Bronchial smooth muscle cell (primary cell): ENCODE data around the gene PCSK4. TPM values are rescaled to one million over a fixed set of nuclear protein-coding genes. Genes with fewer than 3 reads are reported as not detected.

Experiments
- total RNA-seq: library from RNA; depleted of rRNA; stranded (reverse); fragments of >200 nt; gene quantifications from 2 replicates; pipeline ENCODE4 v1.2.1, GENCODE V29; 2014

The PCSK4 gene
- 0.95 and 2.2 TPM in 2 replicates for total RNA-seq

DNA sequence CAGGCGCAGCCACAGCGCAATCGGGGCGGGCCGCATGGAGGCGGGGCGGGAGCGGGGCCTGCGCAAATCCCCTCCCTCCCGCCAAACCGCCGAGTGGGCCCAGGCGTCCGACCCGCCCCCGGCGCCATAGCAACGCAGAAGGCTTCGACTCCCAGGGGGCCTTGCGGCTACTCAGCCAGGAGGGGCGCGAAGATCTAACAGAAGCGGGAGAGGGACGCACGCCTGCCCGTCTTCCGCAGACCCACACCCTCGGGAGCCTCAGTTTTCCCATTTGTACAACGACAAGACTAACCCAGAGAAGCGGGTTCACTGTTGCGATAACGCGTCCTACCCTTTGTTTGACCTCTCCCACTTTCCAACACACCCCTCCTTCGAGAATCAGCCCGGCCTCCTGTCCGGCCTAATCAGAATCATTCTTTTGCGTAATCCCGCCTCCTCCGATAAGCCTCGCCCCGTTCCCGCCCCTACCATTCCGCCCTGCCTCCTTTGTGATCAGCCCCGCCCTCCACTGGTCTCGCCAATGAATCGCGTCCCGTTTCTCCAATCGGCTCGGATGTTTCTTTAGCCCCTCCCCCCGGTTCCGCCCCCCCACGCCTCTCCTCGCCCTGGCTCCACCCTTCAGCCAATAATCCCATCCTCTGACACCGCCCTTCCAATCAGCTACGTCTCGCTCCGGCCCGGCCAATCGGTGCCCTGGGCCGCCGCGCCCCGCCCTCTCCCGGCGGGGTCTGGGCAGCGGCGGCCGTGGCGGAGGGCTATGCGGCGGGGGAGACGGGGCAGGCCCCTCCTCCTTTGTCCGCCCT, at the start of gene PCSK4:
Gene PCSK4, minus strand, starts transcription at position 40 of the 803 bp plus-strand sequence. Its CDS starts 4 bp downstream, at position 36.

DNA sequence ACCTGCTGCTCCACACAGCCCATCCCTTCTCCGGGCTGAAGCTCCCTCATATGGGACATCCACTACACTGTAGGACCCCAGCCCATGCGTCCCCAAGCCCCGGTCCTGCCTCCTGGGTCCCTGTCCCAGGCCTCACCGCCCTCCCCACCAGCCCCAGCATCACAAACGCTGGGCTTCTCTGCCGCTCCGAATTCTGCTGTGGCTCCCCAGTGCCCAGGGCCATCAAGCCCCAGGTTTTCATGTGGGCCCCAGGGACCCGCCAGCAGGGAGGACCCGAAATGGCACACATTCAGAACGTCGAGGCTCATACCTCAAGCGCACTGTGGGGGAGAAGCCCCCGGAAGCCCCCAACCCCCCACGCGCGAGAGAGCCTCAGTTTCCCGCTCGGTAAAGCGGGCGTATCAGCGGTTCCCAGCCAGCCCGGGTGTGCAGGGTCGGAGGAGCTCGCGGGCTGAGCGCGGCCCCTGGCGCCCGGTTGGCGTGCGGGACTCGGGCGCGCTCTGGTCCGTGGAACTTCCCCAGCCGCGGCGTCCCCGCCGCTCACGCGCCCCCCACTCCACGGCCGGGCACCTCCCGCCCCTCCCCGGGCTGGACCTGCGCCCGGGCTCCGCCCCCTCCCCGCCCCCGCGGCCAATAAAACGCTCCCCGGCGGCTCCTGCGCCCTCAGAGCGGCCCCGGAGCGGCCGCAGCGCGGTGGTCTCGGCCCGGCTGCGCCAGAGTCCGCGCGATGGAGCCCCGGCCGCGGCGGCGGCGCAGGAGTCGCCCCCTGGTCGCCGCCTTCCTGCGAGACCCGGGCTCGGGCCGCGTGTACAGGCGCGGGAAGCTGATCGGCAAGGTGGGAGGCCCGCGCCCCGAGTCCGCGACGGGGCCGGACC, 33.5 kb upstream of the PCSK4 start, which contains the start of gene PLK5:
Gene PLK5, plus strand, starts transcription at position 666 of the 875 bp plus-strand sequence. CDS start 2,920 bp downstream, outside the sequence.

DNA sequence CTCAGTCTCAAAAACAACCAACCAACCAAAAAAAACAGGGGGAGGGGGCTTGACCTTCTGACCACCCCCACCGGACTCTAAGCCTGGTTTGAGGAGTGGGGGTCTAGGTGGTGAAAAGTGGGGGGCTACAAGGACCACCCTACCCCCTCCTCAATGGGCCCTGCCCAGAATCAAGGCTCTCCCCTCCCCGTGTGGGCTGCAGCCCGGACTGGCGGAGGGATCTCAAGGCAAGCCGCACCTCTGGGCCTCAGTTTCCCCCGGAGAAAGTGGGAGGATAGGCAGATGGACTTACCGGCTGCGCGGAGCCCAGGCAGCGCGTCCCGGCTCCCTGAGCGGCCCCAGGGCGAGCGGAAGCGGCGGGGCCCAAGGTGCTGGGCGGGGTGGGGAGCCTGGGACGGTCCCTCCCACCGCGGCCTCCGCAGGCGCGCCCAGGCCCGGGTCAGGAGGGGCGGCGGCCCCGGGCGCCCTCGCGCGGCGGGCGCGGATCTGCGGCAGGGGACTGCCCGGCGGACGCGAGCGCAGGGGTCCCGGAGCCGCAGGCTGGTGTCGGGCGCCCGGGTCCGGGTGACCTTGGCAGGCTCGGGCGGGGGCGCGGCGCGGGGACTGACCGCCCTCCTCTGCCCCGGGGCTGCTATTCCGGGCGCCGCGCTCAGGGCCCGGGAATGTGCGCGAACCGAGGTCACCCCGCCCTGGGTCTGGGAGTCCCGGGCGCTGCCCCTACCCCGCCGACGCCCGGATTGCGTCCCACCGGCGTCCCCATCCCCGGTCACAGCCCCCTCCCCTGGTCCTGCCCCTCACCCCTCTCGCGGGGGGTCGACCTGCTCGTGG, 22.7 kb upstream of the PCSK4 start, which contains the start of gene ADAMTSL5:
Gene ADAMTSL5, minus strand, starts transcription at position 349 of the 828 bp plus-strand sequence. CDS start 2,076 bp downstream, outside the sequence.

DNA sequence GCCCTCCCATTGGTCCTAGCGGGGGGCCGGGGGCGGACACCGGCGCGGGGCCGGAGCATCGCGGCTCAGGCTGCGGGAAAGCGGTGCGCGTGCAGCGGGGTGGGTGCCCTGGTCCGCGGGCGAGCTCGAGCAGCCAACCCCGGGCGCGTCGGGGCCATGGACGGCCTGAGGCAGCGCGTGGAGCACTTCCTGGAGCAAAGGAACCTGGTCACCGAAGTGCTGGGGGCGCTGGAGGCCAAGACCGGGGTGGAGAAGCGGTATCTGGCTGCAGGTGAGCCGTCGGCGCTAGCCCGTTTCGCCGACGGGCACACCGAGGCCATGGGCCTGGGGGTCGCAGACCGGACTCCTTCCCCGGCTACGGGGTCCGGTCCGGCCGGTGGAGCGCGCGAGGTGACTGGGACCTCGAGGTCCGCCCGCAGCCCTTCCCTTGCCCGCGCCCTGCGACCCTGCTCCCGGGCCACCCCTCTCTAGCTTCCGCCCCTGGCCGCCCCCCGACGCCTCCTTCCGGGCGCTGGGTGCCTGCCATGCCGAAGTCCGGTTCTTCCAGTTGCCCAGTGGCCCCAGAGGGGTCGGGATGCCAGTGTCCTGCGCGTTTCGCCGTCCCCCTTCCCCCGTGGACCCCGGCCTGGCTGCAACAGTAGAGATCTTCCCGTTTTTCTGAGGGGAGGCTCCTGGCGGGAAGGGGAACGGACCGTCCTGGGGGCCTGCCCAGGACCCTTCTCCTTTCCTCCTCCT, 1.1 kb upstream of the PCSK4 start, which contains the start of gene REEP6:
Gene REEP6, plus strand, starts transcription at position 68 of the 735 bp plus-strand sequence. Its CDS starts 89 bp downstream, at position 157.

DNA sequence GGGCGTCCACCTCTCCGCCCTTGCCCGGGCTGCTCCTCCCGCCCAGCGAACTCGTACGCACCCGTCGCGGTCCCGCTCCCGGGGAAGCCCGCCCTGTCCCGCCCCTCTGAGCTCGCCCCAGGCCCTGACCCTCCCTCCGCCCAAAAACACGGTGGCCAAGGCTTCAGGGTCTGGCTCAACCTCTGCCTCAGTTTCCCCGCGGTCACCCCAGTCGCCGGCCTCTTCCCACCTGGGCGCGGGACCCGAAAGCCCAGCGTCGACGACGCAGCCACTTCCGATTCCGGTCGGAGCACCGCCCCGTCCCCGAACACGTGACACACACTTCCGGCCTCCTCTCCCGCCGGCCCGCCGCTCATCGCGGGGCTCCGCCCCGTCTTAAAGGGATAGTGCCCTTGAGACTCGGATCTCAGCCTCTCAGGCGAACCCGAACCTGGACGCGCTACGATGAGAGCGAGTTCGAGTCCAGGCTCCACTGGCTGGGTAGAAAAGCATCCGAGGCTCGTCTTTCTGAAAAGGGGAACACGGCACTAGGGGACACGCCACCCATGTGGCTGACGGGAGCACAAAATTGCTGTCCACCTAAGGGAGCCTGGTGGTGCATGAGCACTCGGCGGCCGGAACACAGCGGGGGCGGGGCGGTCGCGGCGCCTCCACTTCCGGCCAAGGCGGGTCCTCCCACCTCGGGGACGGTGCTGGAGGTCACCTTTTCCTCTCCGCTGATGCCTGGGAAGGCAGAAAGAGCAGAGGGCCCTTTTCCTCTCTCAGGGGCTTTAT, 11.0 kb downstream of the PCSK4 start, which contains the start of gene C19orf25:
Gene C19orf25, minus strand, starts transcription at position 282 of the 774 bp plus-strand sequence. CDS start 312 bp downstream, outside the sequence.

DNA sequence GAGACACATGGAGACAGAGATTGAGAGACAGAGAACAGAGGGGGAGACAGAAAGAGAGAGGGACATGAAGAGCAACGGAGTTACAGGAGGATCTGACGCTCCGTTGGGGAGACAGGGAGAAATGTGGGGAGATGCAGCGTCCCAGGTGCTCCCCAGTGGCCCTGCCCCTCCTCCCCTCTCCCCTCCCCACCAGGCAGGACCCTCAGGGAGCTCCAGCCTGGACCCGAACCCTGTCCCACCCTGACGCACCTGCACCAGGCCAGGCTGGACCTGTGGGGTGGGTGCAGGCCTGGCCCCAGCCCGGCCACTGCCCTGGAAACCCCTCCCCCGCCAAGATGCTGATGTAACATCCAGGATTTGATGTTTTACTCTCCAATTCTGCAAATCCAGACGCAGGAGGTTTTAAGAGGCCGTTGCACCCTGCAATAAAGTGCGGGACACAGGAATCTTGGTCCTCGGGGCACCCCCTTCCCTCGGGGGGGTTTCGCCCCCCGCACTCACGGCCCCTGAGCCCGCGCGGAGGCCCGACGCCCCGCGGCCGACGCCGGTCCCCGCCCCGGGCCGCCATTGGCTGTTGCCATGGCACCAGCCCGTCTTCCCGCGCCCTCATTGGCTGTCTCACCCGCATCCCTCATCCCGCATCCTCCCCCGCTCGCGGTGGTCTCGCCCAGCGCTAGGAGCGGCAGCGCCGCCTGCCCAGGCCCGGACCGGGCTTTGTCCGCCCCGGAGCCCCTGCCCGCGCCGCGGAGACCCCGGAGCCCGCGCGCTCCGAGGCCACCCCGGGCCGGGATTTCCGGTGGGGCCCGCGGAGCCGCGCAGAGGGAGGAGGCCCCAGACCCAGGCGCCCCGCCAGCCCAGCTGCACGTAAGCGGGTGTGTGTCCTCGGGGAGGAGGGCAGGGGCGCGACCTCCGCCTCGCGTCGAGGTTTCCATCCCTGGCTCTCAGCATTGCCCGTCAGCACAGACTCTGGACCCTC, 40.4 kb downstream of the PCSK4 start, which contains the start of gene APC2:
Gene APC2, plus strand, starts transcription at position 655 of the 976 bp plus-strand sequence. CDS start 2,881 bp downstream, outside the sequence.

DNA sequence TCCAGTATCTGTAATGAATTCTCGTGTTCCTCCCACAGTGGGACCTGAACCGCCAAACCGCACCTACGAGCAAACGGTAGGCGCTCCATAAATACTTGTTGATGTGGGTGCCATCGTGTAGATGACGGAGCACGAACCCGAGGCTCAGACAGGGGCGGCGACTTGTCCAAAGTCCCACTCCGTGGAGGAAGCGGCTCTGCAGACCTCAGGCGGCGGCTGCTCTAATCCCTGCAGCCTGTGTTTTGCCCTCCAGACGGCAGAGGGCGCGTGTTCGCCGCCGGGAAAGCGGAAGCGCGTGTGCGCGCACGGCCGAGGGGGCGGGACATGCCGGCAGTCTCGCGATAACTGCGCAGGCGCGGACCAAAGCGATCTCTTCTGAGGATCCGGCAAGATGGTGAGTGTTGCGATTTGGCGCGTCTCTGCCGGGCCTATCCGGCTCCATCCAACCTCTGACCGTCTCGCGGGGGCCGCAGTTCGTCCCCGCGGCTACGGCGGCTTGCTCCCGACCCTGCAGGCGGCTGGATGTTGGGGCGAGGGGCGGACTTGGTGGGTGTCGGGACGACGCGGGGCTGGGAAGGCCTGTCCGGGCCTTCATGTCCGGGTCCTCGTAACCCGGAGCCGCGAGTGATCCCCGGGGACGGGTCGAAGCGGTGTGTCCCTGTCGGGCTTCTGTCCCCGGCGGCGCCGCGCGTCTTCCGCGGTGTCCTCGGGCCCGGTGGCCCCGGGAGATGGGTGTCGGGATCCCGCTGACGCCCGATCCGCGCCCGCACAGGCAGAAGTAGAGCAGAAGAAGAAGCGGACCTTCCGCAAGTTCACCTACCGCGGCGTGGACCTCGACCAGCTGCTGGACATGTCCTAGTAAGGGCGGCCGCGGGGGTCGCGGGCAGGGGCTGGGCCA, 51.9 kb downstream of the PCSK4 start, which contains the start of gene RPS15:
Gene RPS15, plus strand, starts transcription at position 362 of the 898 bp plus-strand sequence. Its CDS starts 30 bp downstream, at position 392.

Other genes starting within 250 kb of the PCSK4 start
- 23.9 and 40.0 TPM in 2 replicates for gene ATP5F1D, start 248.6 kb downstream of the PCSK4 start, total RNA-seq
- 8.8 and 9.5 TPM in 2 replicates for gene MIDN, start 241.8 kb downstream of the PCSK4 start, total RNA-seq
- 134 and 212 TPM in 2 replicates for gene CIRBP, start 221.0 kb downstream of the PCSK4 start, total RNA-seq
- gene FAM174C, start 214.8 kb downstream of the PCSK4 start, total RNA-seq, result 12.3 and 22.2 TPM in 2 replicates
- not detected in 2 replicates for gene EFNA2, start 204.5 kb downstream of the PCSK4 start, total RNA-seq
- gene NDUFS7, start 106.4 kb downstream of the PCSK4 start, total RNA-seq, result 53.1 and 63.4 TPM in 2 replicates
- gene GAMT, start 88.8 kb downstream of the PCSK4 start, total RNA-seq, result 32.0 and 40.4 TPM in 2 replicates
- gene DAZAP1, start 82.8 kb downstream of the PCSK4 start, total RNA-seq, result 20.4 and 30.9 TPM in 2 replicates
- gene RPS15, start 52.0 kb downstream of the PCSK4 start, total RNA-seq, result 253 and 340 TPM in 2 replicates
- gene APC2, start 40.2 kb downstream of the PCSK4 start, total RNA-seq, result 0.63 and 1.1 TPM in 2 replicates
- gene C19orf25, start 11.1 kb downstream of the PCSK4 start, total RNA-seq, result 17.9 and 23.0 TPM in 2 replicates
- 1.7 and 2.9 TPM in 2 replicates for gene REEP6, start 831 bp upstream of the PCSK4 start, total RNA-seq
- 3.9 and 4.7 TPM in 2 replicates for gene ADAMTSL5, start 22.7 kb upstream of the PCSK4 start, total RNA-seq
- gene PLK5, start 33.7 kb upstream of the PCSK4 start, total RNA-seq, result under 0.01 TPM in 1 of 2 replicates, not detected in the other
- 21.9 and 32.7 TPM in 2 replicates for gene MEX3D, start 78.0 kb upstream of the PCSK4 start, total RNA-seq
- 64.8 and 69.3 TPM in 2 replicates for gene MBD3, start 102.5 kb upstream of the PCSK4 start, total RNA-seq
- 103 and 117 TPM in 2 replicates for gene UQCR11, start 115.1 kb upstream of the PCSK4 start, total RNA-seq
- gene TCF3, start 162.3 kb upstream of the PCSK4 start, total RNA-seq, result 33.4 and 49.2 TPM in 2 replicates